Measurements from ENCODE around the gene SPI1.

SPI1 gene

DNA sequence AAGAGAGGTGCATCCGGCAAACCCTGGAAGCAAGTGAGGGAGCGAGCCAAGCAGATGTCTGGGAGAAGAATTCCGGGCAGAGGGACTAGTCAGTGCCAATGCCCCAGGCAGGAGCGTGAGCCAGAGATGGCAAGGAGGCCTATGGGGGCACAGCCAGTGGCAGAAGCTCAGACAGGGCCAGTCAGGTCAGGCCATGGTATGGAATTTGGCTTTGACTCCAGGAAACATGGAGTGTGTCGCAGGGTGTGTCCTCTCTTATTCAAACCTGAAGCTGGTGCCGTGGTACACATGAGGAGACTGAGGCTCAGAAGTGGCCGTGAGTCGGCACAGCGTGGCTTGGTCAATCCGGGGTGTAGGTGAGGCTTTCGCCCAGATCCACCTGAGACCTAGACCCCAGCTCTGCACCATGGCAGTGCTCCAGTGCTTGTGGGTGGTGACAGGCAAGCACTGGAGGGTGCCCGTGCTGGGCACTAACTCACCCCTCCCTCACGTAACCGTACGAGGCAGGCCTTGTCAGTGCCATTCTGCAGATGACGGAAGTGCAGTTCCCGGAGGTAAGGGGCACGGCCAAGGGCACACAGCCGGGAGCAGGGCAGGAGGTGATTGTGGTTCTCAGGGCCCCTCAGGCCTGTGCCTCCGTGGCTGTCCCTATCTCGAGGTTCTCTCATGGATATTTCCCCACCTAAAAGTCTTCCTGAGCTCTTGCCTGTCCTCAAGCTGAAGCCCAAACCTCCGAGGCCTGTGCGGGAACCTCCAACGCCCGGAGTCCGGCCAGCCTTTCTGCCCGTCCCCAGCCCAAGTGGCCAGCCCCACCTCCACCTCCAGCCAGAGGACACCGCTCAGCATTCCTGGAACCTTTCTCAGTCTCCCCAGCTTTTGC lies 10.6 kb upstream of the SPI1 start:
- DNase-seq (ENCODE audit: low read depth), result no peak

DNA sequence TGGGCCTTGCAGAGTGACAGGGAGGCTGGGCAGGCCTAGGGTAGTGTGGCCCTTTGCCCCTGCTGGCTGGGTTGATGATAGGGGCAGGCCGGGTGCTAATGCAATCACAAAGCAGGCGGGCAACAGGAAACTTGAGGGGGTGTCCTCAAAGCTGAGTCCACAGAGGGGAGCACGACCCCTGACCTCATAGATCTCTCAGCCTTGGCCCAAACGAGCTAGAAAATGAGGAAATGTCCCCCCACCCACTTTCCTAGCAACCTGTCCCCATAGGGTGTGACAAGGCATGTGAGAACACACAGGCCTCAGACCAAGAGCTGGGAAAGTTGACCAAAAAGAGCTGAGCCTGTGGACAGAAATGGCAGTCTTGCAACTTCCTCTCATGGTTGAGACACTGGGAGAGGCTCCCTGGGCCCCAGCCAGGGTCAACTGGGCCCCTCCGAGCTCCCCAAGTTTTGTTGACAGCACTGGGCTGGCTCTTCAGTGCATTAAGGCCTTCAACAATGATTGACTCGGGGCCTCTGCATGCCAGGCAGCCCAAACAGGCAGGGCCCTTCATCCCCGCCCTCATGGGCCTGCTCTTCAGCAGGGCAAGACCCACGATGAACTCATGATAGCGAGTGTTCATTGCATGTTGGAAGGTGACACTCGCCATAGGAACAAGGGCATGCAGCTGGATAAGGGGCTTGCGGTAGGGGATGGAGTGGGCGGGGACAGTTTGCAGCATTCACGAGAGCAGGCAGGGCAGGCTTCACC lies 9.8 kb upstream of the SPI1 start:
- DNase-seq (ENCODE audit: low read depth), result no peak

GRCh38 chr11:47384498-47384897 lies 6.2 kb upstream of the SPI1 start:
- DNase-seq (ENCODE audit: low read depth), result no peak

- no peak for DNase-seq (ENCODE audit: low read depth)
Measured at GRCh38 chr11:47383071-47383470, 4.7 kb upstream of the SPI1 start.

GRCh38 chr11:47380078-47380477 lies 1.7 kb upstream of the SPI1 start:
- no peak for DNase-seq (ENCODE audit: low read depth)

DNA sequence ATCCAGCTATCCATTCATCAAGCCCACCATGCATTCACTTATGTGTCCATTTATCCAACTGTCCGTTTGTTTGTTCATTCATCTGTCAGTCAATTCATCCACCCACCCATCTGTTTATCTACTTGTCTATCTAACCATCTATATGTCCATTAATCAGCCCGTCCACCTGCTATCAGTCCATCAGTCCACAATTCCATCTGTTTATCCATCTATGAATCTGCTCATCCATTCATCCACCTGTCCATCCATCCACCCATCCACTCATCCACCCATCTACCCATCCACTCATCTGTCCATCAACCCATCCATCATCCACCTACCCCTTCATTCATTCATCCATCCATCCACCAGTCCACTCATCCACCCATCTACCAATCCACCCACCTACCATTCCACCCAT lies 970 bp upstream of the SPI1 start:
- no peak for DNase-seq (ENCODE audit: low read depth)

GRCh38 chr11:47378836-47379170 lies 456 bp upstream of the SPI1 start:
- no peak for DNase-seq (ENCODE audit: low read depth)

- no peak for DNase-seq (ENCODE audit: low read depth)
Measured at GRCh38 chr11:47377571-47378009, 757 bp downstream of the SPI1 start.

DNA sequence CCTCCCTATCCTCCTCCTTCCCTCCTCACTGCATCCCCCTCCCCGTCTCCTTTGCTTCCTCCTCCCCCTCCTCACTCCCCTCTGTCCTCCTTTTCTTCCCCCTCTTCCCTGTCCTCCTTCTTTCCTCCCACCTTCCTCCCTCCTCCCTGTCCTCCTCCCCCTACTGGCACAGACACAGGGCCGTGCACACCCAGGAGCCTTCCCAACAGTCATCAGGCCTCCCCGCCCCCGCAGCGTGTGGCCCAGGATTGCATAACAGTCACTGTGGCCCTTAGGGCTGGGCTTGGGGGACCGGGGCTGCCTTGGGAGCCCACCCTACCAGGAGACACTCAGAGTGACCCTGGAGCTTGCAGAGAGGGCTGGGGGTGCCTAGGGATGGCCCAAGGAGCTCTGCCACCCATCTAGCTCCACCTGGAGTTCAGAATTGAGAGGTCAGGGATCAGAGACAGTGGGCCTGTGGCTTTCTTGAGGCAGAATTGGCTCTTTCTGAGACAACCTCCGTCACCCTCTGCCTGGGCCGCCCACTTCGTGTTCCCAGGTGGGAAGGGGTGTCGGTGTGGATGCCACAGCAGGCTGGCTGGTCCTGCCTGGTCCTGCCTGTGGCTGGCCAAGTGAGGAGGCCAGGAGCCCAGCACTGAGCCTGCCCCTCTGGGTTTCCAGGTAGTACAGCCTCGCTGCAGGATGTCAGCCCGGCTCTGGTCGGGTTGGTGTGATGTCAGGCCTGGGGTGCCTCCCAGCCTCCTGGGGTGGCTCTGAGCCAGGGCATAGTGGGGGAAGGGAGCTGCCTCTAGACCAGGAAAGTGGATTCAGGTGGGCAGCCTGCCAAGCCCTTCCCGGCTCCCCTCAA lies 1.6 kb downstream of the SPI1 start:
- DNase-seq (ENCODE audit: low read depth), result no peak

DNA sequence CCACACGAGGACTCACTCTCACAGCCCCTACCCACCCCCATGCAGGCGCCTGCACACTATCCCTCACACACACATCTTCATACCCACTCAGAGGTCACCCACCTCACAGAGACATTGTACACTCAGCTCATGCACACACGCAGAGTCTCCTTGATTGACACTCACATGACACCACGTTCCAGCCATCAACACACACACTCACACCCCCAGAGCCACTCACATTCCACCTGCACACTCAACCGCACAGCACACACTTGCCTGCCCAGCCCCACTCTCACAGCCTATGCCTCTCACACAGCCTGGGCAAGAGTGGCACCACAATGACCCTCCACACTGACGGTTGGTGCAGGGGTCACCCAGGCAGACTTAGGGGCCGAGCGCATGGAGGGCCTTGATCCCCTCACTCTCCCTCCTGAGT lies 2.2 kb downstream of the SPI1 start:
- no peak for DNase-seq (ENCODE audit: low read depth)

DNA sequence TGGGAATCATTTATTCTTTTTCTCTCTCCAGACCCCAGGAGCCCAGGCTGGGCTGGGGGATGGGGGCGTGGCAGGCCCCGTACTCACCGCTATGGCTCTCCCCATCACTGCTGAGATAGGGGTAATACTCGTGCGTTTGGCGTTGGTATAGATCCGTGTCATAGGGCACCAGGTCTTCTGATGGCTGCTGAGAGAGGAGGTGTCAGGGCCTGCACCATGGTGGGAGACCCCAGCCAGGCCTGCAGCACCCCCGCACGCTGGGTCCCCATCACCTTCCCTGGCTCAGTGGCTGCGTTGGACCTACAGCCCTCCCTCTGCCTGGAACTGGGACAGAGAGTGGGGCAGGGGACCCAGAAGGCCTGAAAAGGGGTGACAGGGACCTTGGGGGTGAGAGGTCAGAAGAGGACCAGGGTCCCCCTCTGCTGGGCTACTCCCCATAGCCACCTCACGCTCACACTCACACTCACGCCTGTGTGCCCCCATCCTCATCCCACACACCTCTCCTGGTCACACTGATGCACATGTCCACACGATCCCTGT lies 2.7 kb downstream of the SPI1 start:
- no peak for DNase-seq (ENCODE audit: low read depth)

DNA sequence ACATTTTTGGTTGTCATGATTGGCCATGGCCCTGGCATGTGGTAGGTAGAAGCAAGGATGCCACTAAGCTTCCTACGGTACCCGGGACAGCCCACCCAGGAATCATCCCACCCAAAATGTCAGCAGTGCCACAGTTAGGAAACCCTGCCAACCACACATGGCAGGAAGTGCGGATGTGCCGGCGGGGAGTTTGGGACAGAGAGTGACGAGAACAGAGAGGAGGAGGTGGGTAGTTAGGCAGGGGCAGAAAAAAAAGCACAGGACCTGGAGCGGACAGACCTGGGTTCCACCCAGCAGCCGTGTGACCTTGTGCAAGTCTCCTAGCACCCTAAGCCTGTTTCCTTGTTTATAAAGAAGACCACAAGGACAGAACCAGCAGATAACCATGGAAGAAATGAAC lies 3.3 kb downstream of the SPI1 start:
- DNase-seq (ENCODE audit: low read depth), result no peak

DNA sequence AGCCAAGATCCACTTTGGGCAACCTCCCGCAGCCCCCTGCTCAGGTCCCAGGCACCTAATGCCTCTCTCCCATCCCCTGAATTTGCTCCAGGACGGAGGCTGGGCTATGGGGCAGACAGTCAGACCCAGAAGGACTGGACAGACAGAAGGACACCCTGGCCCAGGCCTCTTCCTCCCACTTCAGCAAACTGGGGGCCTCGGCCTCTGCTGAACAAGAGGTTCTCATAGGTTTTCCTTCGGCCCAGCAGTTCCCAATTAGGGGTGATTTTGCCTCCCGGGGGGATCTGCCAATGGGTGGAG lies 3.7 kb downstream of the SPI1 start:
- DNase-seq (ENCODE audit: low read depth), result no peak

GRCh38 chr11:47373876-47374719 lies 4.2 kb downstream of the SPI1 start:
- DNase-seq (ENCODE audit: low read depth), result peak; percentile 90

- no peak for DNase-seq (ENCODE audit: low read depth)
Measured at GRCh38 chr11:47372422-47372821, 5.9 kb downstream of the SPI1 start.

DNA sequence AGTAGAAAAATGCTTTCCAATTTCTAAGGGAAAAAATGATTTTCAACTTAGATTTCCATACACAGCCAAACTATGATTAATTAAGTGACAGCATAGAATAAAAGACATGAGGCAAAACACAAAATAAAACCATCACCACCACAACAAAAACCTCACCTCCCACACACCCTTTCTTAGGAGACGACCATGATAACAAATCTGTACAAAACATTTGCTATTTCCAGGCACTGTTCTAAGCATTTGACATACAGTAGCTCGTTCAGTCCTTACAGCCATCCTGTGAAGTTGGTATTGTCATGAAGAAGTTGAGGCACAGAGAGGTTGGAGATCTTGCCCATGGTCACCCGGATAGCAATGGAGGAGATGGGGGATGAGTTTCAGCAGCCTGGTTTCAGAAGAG lies 8.7 kb downstream of the SPI1 start:
- DNase-seq (ENCODE audit: low read depth), result no peak

- DNase-seq (ENCODE audit: low read depth), result no peak
Measured at GRCh38 chr11:47366020-47366490, 12.3 kb downstream of the SPI1 start.

DNA sequence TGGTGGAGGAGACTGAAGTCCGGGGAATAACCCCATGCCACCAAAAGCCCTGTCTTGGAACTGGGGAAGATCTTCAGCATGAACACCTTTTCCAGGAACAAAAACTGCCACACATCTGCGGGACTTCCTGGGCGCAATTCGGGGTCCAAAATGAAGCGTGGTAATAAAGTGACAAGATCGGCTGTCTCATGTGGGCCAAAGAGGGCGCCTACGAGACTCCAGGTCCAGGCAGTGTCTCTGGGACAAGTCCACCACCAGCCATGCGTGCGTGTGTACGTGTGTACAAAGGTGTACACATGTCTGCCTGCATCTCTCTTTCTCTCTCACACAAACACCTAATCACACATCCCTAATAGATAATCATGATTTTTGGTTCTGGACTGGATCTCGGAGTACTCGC lies 16.9 kb downstream of the SPI1 start:
- DNase-seq (ENCODE audit: low read depth), result no peak

DNA sequence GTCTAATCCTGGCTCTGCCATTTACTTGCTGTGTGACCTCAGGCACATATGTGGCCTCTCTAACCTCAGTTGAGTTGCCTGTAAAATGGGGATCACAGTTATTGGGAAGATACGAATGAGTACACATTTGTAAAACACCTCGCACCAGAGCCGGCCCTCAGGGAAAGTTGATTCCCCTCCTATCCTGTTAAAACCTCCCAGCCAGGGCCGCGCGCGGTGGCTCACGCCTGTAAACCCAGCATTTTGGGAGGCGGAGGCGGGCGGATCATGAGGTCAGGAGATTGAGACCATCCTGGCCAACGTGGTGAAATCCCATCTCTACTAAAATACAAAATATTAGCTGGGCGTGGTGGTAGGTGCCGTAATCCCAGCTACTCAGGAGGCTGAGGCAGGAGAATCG lies 18.0 kb downstream of the SPI1 start:
- no peak for DNase-seq (ENCODE audit: low read depth)

- DNase-seq (ENCODE audit: low read depth), result no peak
Measured at GRCh38 chr11:47359586-47359985, 18.8 kb downstream of the SPI1 start.

GRCh38 chr11:47359162-47359561 lies 19.2 kb downstream of the SPI1 start:
- no peak for DNase-seq (ENCODE audit: low read depth)

- DNase-seq (ENCODE audit: low read depth), result no peak
Measured at GRCh38 chr11:47358731-47359051, 19.7 kb downstream of the SPI1 start.

All from activated T-cell treated with anti-CD3 and anti-CD28 coated beads for 1 hour (primary cell).